HEK293 (cell line): Measurements from ENCODE around the gene SMPX.

ENCODE experiments used
- CTCF ChIA-PET: fragments of 350-600 bp; formaldehyde crosslinking; extraction: SDS; loops from one replicate; lab custom pipeline; 2021; ENCODE audit warnings: antibody characterized with exemption; lab: Yijun Ruan, JAX
- POLR2A ChIA-PET: fragments of 300-600 bp; formaldehyde crosslinking; extraction: SDS; loops from one replicate; lab custom pipeline; 2020; ENCODE audit warnings: antibody characterized with exemption, inconsistent platforms; lab: Yijun Ruan, JAX
- H3K27ac ChIP-seq: fragments of 200-500 bp; sonication (Bioruptor generic); 2 replicates; pipeline ENCODE4 v1.5.1; 2014; ENCODE audit warnings: low read depth, low read length, control low read depth, inconsistent platforms; ENCODE audit errors: extremely low read depth
- H3K36me3 ChIP-seq, 2 experiments: fragments of 200-500 bp in 1 of 2; sonication (Bioruptor generic) in 1 of 2; 1 replicate in 1 of 2; 2 replicates in 1 of 2; pipeline ENCODE4 v1.5.1; 2014 to 2017; ENCODE audit warnings: inconsistent platforms in 2 of 2, low read length in 2 of 2; ENCODE audit not compliant: control insufficient read depth in 2 of 2, insufficient read depth in 1 of 2
- H3K4me1 ChIP-seq: fragments of 200-500 bp; sonication (Bioruptor generic); 2 replicates; pipeline ENCODE4 v1.5.1; 2014; ENCODE audit warnings: mild to moderate bottlenecking, low read length, inconsistent platforms; ENCODE audit not compliant: control insufficient read depth, insufficient read depth
- H3K4me3 ChIP-seq: 2 replicates; pipeline ENCODE4 v1.5.1; 2011; ENCODE audit warnings: low read depth, mild to moderate bottlenecking, control low read depth, low read length, moderate library complexity
- H3K9me3 ChIP-seq: fragments of 200-500 bp; sonication (Bioruptor generic); 2 replicates; pipeline ENCODE4 v1.5.1; 2014; ENCODE audit warnings: low read depth, low read length, inconsistent platforms; ENCODE audit not compliant: control insufficient read depth, insufficient read depth
- REST ChIP-seq: fragments of 450-650 bp; formaldehyde crosslinking; IDR thresholded peaks from 2 replicates; pipeline ENCODE4 v1.5.1; 2016; ENCODE audit warnings: missing biosample characterization, missing genetic modification characterization
- TRIM28 ChIP-seq: IDR thresholded peaks from 2 replicates; pipeline ENCODE4 v1.6.1; 2011; ENCODE audit warnings: low read length, control low read depth, borderline replicate concordance
- TSHZ1 ChIP-seq: fragments of 450-650 bp; formaldehyde crosslinking; IDR thresholded peaks from 2 replicates; pipeline ENCODE4 v1.5.1; 2016; ENCODE audit warnings: missing biosample characterization, missing genetic modification characterization, borderline replicate concordance
- ZBTB1 ChIP-seq: fragments of 450-650 bp; formaldehyde crosslinking; IDR thresholded peaks from 2 replicates; pipeline ENCODE4 v1.5.1; 2016; ENCODE audit warnings: missing biosample characterization, missing genetic modification characterization
- ZBTB48 ChIP-seq: fragments of 450-650 bp; formaldehyde crosslinking; IDR thresholded peaks from 2 replicates; pipeline ENCODE4 v1.5.1; 2016; ENCODE audit warnings: missing biosample characterization, missing genetic modification characterization
- ZNF19 ChIP-seq: fragments of 450-650 bp; formaldehyde crosslinking; IDR thresholded peaks from 2 replicates; pipeline ENCODE4; 2016; ENCODE audit warnings: missing biosample characterization, missing genetic modification characterization, low read depth
- ZNF26 ChIP-seq: fragments of 450-650 bp; formaldehyde crosslinking; IDR thresholded peaks from 2 replicates; pipeline ENCODE4 v1.5.1; 2016; ENCODE audit warnings: missing biosample characterization, missing genetic modification characterization
- ZNF280D ChIP-seq: fragments of 450-650 bp; formaldehyde crosslinking; IDR thresholded peaks from 2 replicates; pipeline ENCODE4 v1.5.1; 2016; ENCODE audit warnings: missing biosample characterization, missing genetic modification characterization
- ZNF580 ChIP-seq: fragments of 450-650 bp; formaldehyde crosslinking; IDR thresholded peaks from 2 replicates; pipeline ENCODE4 v1.5.1; 2016; ENCODE audit warnings: missing biosample characterization, missing genetic modification characterization
- ZNF677 ChIP-seq: fragments of 450-650 bp; IDR thresholded peaks from 2 replicates; pipeline ENCODE4 v1.5.0; 2018; ENCODE audit warnings: missing biosample characterization, mild to moderate bottlenecking, missing genetic modification characterization, moderate library complexity
- ZNF704 ChIP-seq: fragments of 450-650 bp; formaldehyde crosslinking; IDR thresholded peaks from 2 replicates; pipeline ENCODE4 v1.5.1; 2016; ENCODE audit warnings: missing biosample characterization, missing genetic modification characterization

Gene SMPX

GRCh38 chrX:21662761-21663160, 95.2 kb downstream of the SMPX start:
- no peaks in the 10 kb centered on the region for H3K4me1 ChIP-seq
- no peaks in the 10 kb centered on the region for H3K36me3 ChIP-seq
- POLR2A ChIA-PET, result no interaction called here
- H3K4me3 ChIP-seq, result no peak overlapping the region
- TF ChIP-seq ZBTB48 (tag by site-specific recombination) (no peak), ZNF704 (tag by site-specific recombination) (no peak), ZNF280D (no peak), ZNF26 (tag by site-specific recombination) (no peak), ZNF19 (tag by site-specific recombination) (no peak), ZBTB1 (tag by site-specific recombination) (no peak), ZNF677 (tag by site-specific recombination) (no peak), ZNF580 (tag by site-specific recombination) (no peak), TSHZ1 (tag by site-specific recombination) (no peak)
- no peak overlapping the region for H3K27ac ChIP-seq
- CTCF ChIA-PET, result no interaction called here
- H3K9me3 ChIP-seq, result no peaks in the 10 kb centered on the region

GRCh38 chrX:21661316-21661715, 96.6 kb downstream of the SMPX start:
- ChIA-PET POLR2A (no interaction called here), CTCF (interaction anchor here (0.6 kb wide), 1 partner anchor 28 kb away, joined by 3 read pairs; no protein-coding TSS in a partner anchor)
- TF ChIP-seq REST (tag by site-specific recombination) (no peak), TRIM28 (peak; percentile 51; the same call in 1 of the 2 replicates)
- Histone ChIP-seq H3K4me3 (no peak overlapping the region), H3K27ac (no peak overlapping the region), H3K4me1 (no peaks in the 10 kb centered on the region), H3K9me3 (no peaks in the 10 kb centered on the region), H3K36me3 (no peaks in the 10 kb centered on the region)
